DMS53 treated with DMSO at 0.1 percent for 48 hours (cell line): ENCODE measurements around the gene KCTD11.
A peak's percentile ranks its signal among the peaks of the same experiment; 100 is the strongest.
"Not testable (repeated sequence)": the region's sequence is repeated elsewhere in the genome, so short reads cannot be mapped to it uniquely, and the experiment has no call there.

Source experiments
- DNase-seq: peaks from one replicate; lab custom pipeline; 2025; ENCODE audit not compliant: unreplicated experiment; lab: John Stamatoyannopoulos, UW

KCTD11 gene

DNA sequence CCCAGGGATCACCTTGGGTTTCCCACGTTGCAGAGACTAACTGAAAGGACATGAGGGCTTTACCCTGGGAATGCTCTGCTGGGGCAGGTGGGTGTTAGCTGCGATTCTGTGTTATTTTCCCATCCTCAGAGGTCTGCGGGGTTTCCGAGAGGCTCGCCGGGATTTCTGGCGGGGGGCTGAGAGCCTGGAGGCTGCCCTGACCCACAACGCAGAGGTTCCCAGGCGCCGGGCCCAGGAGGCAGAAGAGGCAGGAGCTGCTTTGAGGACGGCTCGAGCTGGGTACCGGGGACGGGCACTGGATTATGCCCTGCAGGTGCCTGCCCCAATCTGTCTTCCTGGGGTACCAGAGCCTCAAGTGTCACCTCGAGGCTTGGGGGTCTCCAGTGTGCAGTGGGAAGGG is 8.7 kb upstream of the KCTD11 start:
- DNase-seq = no peak

DNA sequence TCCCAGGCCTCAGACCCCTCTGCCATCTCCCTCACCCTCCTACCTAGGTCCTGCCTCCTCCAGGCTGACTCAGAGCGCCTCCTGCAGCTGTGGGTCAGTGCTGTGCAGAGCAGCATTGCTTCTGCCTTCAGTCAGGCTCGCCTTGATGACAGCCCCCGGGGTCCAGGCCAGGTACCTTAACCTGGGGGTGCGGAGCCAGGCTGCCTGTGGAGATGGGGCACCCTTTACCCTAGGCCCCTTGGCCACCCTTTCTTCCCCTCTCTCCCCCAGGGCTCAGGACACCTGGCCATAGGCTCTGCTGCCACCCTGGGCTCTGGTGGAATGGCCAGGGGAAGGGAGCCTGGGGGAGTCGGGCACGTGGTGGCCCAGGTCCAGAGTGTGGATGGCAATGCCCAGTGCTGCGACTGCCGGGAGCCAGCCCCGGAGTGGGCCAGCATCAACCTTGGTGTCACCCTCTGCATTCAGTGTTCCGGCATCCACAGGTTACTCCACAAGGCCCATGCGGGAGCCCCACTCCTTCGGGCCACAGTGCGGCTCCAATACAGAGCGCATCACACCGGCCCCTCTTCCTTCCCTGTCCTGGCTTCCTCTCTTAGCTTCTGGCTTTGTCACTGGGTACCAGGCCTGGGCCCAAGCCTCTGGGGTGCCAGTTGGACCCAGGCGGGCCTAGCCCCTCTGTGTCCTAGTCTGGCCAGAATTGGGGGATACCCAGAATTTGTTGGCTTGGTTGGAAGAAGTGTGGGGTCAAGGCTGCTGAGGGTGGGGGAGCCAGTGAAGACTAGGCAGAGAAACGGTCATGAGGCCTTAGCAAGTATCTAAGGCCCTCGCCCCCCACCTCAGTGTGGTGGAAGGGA is 5.0 kb upstream of the KCTD11 start:
- no peak for DNase-seq

DNA sequence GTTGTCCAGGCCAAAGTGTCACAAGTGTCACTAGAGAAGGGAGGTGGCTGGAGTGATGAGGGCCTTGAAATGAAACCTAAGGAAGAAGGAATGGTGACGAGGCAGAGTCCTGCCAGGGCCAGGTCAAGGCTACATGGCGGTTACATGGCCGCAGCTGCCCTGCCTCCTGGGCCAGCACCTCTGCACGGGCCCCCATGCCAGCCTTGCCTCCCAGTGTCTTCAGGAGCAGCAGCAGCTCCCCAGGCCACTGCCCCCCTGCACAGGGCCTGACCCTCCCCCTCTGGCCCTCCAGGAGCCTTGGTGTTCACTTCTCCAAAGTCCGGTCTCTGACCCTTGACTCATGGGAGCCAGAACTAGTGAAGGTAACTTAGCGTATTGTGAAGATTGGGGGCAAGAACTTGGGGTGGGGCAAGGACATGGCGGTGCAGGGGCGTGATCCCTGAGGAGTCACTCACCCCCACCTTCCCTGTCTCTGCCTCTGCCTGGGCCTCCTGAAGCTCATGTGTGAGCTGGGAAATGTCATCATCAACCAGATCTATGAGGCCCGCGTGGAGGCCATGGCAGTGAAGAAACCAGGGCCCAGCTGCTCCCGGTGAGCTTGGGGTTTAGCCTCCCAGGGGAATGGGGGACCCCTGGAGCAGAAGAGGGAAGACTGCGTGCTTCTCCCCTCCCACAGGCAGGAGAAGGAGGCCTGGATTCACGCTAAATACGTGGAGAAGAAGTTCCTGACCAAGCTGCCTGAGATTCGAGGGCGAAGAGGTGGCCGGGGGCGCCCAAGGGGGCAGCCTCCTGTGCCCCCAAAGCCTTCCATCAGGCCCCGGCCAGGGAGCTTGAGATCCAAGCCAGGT is 4.1 kb upstream of the KCTD11 start:
- no peak for DNase-seq

DNA sequence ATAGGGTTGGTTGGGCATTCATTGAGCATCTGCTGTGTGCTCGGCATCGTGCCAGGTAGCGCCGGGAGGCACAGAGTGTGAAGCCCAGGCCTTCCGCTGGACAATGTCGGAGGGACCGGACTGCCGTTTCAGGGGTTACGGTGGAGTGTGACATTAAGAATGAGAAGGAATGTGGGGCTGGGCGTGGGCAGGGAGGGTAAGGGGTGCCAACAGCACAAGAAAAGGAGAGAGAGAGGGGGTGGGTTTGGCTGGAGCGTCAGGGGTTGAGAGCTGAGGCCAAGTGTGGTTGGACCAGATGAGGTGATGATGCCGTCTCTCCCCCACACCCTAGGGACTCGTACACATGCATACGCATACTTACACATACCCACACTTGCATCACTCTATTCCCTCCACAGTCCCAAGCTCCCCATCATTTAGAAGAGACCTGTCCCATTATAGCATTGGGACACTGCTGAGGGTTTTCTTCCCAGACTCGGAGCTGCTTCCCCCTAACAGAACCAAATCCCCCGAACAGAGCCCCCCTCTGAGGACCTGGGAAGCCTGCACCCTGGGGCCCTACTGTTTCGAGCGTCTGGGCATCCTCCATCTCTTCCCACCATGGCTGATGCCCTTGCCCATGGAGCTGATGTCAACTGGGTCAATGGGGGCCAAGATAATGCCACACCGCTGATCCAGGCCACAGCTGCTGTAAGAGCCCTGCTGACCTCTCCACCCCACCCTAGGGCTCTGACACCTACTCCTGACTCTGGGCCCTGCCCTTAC is 3.3 kb upstream of the KCTD11 start:
- no peak for DNase-seq

DNA sequence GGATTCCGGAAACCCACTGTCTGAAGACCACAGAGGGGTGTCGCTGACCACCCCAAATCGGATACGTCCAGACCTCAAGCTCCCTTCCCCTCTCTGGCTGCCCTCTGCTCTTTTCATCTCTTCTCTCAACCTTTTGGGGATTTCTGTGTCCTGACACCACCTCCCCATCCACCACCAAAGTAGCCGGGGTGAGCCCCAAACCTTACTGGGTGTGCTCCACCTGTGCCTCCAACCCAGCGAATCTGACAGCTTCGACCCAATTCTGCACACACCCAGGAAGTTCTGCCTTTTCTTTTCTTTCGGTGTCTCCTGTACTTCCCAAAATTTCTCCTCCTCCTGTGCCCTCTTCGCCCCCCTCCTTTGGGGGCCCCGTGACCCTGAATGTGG is 534 bp downstream of the KCTD11 start:
- no peak for DNase-seq

DNA sequence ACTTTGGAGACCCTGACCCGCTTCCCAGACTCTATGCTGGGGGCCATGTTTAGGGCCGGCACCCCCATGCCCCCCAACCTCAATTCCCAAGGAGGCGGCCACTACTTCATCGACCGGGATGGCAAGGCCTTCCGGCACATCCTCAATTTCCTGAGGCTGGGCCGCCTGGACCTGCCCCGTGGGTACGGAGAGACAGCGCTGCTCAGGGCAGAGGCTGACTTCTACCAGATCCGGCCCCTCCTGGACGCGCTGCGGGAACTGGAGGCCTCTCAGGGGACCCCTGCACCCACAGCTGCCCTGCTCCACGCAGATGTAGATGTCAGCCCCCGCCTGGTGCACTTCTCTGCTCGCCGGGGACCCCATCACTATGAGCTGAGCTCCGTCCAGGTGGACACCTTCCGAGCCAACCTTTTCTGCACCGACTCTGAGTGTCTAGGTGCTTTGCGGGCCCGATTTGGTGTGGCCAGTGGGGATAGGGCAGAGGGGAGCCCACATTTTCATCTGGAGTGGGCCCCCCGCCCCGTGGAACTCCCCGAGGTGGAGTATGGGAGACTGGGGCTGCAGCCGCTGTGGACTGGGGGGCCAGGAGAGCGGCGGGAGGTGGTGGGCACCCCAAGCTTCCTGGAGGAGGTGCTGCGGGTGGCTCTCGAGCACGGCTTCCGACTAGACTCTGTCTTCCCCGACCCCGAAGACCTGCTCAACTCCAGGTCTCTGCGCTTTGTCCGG is 1.1 kb downstream of the KCTD11 start:
- DNase-seq = no peak

DNA sequence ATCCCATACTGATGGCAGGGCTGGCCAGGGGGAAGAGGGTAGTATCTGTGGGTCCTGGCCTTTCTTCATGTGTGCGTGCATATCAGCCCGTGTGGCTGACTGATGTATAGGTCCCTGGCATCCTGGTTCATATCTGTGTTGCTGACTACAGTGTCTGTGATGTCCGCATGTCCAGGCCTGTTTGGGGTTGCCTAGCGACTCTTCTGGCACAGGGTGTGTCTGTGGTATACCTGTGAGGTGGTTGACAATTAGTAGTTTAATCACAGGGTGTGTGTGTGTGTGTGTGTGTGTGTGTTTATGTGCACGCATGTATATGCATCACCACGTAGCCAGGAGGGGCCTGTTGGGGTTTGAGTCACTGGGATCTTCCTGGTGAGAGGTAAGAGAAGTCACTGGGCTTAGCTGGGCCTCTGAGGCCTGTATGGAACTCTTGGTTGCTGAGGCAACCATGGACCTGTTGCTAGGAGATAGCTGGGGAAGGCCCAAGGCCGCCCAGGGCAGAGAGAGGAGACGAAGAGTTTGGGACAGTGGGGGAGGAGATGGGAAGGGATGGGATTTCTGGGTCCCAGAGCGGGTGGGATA is 2.4 kb downstream of the KCTD11 start:
- DNase-seq = no peak

DNA sequence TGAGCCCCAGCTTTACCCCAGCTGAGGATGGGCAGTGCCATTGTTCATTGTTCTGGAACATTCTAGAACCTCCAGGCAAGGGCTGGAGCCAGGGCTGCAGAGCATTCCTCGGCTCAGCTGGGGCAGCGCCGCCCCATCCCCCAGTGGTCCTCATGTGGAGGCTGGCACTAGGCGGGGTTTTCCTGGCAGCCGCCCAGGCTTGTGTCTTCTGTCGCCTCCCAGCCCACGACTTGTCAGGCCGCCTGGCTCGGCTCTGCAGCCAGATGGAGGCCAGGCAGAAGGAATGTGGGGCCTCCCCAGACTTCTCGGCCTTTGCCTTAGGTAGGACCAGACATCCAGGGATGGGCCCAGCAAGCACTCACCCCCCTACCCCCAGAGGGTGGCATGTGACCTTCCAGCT is 3.1 kb downstream of the KCTD11 start, which contains the start of gene TMEM95:
Gene TMEM95 (plus strand): TSS at position 104 of the 400 bp plus-strand sequence. CDS start 49 bp downstream, at position 153.
- no peak for DNase-seq

DNA sequence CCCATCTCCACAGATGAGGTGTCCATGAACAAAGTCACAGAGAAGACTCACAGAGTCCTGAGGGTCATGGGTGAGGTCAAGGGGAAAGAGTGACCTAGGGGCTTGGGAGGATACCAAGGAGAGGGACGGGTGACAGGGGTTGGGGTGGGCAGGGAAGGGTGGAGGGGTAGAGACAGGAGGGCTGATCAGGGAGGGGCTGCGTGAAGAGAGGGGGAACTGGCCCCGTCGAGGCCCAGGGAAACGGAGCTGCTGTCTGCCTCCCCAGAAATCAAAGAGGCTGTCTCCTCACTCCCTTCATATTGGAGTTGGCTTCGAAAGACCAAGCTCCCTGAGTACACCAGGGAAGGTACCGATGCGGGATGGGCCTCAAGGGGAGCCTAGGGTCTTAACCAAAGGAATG is 3.6 kb downstream of the KCTD11 start:
- no peak for DNase-seq

DNA sequence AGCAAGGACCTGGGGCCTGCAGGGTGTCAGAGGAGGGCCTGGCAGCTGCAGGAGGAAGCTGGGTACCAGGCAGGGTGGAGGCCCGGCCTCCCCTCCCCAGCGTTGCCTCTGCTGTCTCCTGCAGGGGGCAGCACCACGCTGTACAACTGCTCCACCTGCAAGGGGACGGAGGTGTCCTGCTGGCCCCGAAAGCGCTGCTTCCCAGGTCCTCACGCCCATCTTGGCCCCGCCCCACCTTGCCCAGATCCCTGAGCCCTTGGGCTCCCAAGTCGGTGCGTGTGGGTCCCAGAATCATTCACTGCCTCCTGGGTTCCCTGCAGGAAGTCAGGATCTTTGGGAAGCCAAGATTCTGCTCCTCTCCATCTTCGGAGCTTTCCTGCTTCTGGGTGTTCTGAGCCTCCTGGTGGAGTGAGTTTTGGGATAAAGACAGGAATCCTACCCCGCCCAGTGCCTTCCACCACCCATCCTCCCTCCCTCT is 4.1 kb downstream of the KCTD11 start:
- DNase-seq = peak; percentile 85

DNA sequence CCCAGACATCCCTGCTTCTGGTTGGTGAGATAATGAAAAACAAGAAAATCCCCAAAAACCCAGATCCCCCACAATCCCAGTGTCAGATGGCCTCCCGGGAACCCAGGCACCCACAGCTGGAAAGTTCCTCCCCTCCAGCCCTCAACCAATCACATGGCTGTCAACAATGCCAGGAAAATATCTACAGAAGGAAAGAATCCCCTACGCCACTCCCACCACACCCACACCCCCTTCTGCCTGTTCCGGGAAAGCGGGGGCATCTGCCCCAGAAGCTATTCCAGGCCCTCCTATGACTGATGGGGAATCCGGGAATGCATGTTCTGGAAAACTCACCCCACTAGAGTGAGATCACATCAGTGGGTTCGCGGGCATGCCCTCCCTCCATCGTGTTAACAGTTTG is 4.8 kb downstream of the KCTD11 start:
- no peak for DNase-seq

DNA sequence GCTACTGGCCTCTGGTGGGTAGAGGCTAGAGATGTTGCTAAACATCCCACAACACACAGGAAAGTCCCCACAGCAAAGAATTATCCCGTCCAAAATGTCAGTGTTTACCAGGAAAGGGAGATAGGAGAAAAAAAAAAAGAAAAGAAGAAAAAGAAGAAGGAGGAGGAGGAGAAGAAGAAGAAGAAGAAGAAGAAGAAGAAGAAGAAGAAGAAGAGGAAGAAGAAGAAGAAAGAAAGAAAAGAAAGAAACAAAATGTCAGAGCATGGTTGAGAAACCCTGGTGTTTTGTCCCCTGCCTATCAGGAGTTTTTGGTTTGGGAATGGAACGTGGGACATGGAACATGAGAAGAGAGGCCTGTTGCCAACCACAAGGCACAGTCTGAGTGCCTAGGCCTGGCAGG is 5.4 kb downstream of the KCTD11 start:
- no peak for DNase-seq

DNA sequence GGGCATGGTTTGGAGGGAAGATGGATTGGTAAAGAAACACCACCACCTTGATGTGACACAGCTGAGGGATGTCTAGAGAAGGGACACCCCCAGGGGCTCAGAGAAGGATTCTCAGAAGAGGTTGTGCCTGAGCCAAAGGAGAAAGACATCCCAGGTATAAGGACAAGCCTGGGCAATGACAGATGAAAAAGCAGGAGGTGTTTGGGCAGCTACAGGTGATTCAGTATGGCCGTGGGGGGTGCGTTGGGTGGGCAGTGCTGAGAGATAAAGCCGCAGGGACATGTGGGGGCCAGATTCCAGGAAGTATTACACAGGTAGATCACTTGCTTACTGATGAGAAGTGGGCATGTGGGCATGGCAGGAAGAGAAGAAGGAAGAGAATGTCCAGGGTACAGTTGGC is 9.9 kb downstream of the KCTD11 start:
- no peak for DNase-seq

DNA sequence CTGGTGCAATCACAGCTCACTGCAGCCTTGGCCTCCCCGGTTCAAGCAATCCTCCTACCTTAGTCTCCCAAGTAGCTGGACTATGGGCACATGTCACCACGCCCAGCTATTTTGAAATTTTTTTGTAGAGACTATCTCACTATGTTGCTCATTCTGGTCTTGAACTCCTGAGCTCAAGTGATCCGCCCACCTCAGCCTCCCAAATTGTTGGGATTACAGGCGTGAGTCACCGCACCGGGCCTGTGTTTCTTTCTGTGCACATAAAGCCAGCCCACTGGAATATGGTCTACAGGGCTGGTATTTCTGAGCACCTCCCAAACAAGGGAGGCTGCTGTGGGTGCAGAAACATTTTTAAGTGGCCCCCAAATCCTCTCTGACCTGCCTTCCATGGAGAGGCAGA is 11.3 kb downstream of the KCTD11 start:
- DNase-seq = no peak

DNA sequence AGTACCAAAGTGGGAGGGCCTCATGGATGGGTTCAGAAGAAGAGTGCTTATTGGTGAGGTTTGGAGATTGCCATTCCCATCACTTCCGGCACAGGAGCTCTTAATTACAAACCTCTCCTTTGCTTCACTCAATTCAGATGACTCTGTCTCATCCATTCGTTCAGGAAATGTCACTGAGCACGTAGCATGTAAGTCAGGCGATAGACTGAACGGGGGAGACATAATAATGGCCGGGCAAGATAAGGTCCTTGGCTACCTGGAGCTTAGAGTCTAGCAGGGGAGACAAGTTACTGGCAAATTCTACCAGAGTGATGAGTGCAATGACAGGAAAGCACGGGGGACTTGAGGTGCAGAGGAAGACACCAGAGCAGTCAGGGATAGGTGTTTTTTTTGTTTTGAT is 14.0 kb downstream of the KCTD11 start:
- DNase-seq = not testable (repeated sequence)

DNA sequence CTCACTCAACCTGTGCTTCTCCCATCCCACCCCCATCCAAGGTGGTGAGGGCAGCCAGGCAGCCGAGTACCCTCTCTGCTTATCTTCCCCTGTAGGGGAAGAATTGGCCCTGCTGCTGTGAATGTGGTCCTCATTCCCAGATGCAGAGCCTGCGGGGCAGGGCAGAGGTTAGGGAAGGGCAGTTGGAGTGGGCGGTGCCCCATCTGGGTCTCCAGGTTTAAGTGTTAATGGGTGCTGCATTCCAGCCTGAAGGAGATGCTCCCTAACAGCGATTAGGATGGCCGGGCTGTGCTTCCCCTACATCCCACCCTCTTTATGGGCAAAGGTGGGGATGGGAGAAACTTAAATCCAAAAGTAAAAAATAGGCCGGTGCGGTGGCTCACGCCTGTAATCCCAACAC is 15.1 kb downstream of the KCTD11 start:
- DNase-seq = no peak

DNA sequence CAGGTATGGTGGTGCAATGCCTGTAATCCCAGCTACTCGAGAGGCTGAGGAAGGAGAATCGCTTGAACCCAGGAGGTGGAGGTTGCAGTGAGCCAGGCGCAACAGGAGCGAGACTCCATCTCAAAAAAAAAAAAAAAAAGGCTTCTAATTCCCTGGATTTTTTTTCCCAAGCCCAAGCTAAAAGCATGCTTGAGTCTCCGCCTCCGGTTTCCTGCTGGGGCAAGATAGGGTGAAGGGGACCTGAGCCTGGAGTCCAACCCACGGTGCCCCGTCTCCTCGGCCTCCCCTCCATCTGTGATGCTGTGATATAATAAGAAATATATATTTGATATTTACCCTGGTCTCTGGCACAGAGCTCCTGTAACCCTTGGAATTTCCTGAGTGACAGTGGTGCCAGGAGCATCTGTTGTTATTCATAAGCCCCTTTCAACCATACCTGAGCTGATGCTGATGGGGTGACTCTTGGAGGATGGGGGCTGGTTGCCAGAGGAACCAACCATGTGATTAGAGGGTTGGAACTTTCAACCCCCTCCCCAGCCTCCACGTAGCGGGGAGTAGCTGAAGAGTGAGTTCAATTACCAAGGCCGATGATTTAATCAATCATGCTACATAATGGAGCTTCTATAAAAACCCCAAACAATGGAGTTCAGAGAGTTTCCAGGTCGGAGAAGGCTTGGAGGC is 16.1 kb downstream of the KCTD11 start:
- no peak for DNase-seq

DNA sequence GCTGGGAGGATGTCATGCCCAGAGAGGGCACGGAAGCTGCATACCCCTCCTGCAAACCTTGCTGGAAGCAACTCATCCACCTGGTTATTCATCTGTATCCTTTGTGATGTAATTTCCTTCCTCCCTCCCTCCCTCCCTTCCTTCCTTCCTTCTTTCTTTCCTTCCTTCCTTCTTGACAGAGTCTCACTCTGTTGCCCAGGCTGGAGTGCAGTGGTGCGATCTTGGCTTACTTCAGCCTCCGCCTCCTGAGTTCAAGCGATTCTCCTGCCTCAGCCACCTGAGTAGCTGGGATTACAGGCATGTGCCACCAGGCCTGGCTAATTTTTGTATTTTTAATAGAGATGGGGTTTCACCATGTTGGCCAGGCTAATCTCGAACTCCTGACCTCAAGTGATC is 16.6 kb downstream of the KCTD11 start:
- DNase-seq = not testable (repeated sequence)

DNA sequence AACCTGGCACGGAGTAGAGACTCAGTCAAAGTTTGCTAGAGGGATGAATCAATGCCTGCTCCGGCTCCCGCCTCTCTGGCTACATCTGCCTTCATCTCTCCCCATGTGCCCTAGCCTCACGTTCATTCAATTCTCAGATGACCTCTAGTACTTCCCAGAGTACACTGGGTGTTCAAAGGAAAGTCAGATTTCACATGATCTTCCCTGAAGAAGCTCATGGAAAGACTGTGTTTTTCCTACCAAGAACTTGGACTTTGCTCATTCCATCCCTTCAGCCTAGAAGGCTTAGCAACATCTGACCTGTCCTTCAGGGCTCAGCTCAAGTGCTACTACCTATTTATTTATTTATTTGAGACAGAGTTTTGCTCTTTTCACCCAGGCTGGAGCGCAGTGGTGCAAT is 17.9 kb downstream of the KCTD11 start:
- DNase-seq = no peak

DNA sequence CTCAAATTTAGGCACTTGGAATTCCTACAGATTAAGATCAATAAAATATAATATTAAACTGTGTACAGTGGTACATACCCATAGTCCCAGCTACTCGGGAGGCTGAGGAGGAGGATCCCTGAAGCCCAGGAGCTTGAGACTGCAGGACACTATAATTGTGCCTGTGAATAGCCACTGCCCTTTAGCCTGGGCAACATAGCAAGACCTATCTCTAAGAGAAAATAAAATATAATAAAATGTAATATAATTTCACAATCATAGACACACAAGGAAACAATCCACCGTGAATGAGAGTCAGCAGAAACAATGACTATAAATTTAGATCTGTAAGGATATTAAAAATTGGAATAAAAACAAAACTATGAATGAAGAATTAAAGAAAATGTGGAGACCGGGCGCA is 18.9 kb downstream of the KCTD11 start:
- DNase-seq = no peak
